Measurements from ENCODE around the gene ABO. TPM values are rescaled to one million over a fixed set of nuclear protein-coding genes. Genes with fewer than 3 reads are reported as not detected.
"Not testable (repeated sequence)": the region's sequence is repeated elsewhere in the genome, so short reads cannot be mapped to it uniquely, and the experiment has no call there.

The ABO gene
- total and polyA plus RNA-seq, 9 of the 15 experiments (the other 6 are each of a cell fraction or from before 2014, with no cell fraction given) = 5.0 to 21.9 (median 11.9) TPM

DNA sequence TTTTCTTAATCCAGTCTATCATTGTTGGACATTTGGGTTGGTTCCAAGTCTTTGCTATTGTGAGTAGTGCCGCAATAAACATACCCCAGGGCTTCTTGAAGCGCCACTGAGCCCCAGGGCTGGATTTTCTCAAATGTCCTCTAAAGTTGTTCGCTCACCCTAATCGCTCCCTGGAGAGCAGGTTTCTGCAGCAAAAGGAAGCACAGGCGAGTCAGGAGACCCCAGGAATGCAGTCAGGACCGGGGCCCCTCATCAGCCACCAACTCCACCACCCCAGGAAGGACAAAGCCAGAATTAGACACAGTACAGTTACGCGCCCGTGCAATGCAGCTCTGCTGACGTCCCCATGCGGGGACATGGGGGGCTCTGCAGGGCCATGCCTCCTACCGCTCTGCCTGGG lies 50.2 kb downstream of the ABO start (continued):
- TF ChIP-seq THAP12 (CRISPR knock-in tag; IDR thresholded peaks at IDR 0.05) = no peak
- no peak for TF ChIP-seq STAG1 (CRISPR knock-in tag; IDR thresholded peaks at IDR 0.05; ENCODE audit: borderline replicate concordance)
- TF ChIP-seq XRCC4 (IDR thresholded peaks at IDR 0.05; ENCODE audit: extremely low read depth, insufficient read depth, insufficient read length) = no peak
- TF ChIP-seq HDAC8 (tag; IDR thresholded peaks at IDR 0.05) = no peak
- no peak for TF ChIP-seq ZNF77 (CRISPR knock-in tag; IDR thresholded peaks at IDR 0.05)
- no peak for TF ChIP-seq CHCHD3 (CRISPR knock-in tag; IDR thresholded peaks at IDR 0.05)
- TF ChIP-seq, protein P1, sequence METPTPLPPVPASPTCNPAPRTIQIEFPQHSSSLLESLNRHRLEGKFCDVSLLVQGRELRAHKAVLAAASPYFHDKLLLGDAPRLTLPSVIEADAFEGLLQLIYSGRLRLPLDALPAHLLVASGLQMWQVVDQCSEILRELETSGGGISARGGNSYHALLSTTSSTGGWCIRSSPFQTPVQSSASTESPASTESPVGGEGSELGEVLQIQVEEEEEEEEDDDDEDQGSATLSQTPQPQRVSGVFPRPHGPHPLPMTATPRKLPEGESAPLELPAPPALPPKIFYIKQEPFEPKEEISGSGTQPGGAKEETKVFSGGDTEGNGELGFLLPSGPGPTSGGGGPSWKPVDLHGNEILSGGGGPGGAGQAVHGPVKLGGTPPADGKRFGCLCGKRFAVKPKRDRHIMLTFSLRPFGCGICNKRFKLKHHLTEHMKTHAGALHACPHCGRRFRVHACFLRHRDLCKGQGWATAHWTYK (CRISPR knock-in tag; IDR thresholded peaks at IDR 0.05) = no peak
- no peak for TF ChIP-seq FOSL1 (tag; conservative IDR thresholded peaks at IDR 0.05)
- TF ChIP-seq SMARCB1 (IDR thresholded peaks at IDR 0.05; ENCODE audit: insufficient read length, low read depth) = no peak
- no peak for TF ChIP-seq HEY1 (CRISPR knock-in tag; IDR thresholded peaks at IDR 0.05; ENCODE audit: borderline replicate concordance)
- no peak for TF ChIP-seq ETV5 (CRISPR knock-in tag; IDR thresholded peaks at IDR 0.05; ENCODE audit: low read depth)

GRCh38 chr9:133223159-133223756 lies 51.7 kb downstream of the ABO start:
- H3K4me2 ChIP-seq (ENCODE audit: insufficient read depth, low read length); H3K9me3 ChIP-seq (replicated peaks; ENCODE audit: control insufficient read depth, insufficient read depth, low read depth, low read length); H3K79me2 ChIP-seq (ENCODE audit: control insufficient read depth, insufficient read depth, low read length); H3K4me3 ChIP-seq; intact Hi-C loops (cut with micrococcal nuclease); POLR2A ChIA-PET; H3K27ac ChIP-seq (ENCODE audit: extremely low read depth, low read depth, low read length); BruUV-seq (replicated peaks); H2AFZ ChIP-seq (ENCODE audit: low read depth, low read length); H3K36me3 ChIP-seq (ENCODE audit: control insufficient read depth, insufficient read depth, low read length); H3K9ac ChIP-seq (ENCODE audit: insufficient read depth in 1 of 2, low read depth in 2 of 2, low read length in 2 of 2); H3K9me1 ChIP-seq (ENCODE audit: control insufficient read depth, insufficient read depth, low read length); H4K20me1 ChIP-seq (replicated peaks; ENCODE audit: control insufficient read depth, insufficient read depth, low read length); CTCF ChIA-PET (ENCODE audit: low intra/inter-chr PET ratio); in situ Hi-C loops (cut with MboI); FAIRE-seq: not testable (repeated sequence)
- 9% methylated on average over 12 of the region's 13 CpGs for WGBS (ENCODE audit: insufficient coverage, low coverage, missing lambda C conversion rate)
- Histone ChIP-seq H3K4me1 (replicated peaks in 1 of 2; ENCODE audit: control insufficient read depth in 2 of 2, insufficient read depth in 2 of 2, low read length in 2 of 2) (peaks cover 0 to 20% of the 10 kb centered on the region in 2 experiments; a peak in 2 of 5 replicates), H3K27me3 (ENCODE audit: control insufficient read depth in 2 of 2, insufficient read depth in 2 of 2, low read length in 2 of 2) (peaks cover 15 to 55% of the 10 kb centered on the region in 2 experiments; a peak in 4 of 5 replicates)
- ATAC-seq = peak; percentile 73
- peak in 1 of 4 experiments; percentile 32 for DNase-seq (ENCODE audit: extremely low read depth in 1 of 4, low spot score in 3 of 4)

- H3K9ac ChIP-seq (ENCODE audit: insufficient read depth in 1 of 2, low read depth in 2 of 2, low read length in 2 of 2); H3K4me2 ChIP-seq (ENCODE audit: insufficient read depth, low read length); DNase-seq (ENCODE audit: extremely low read depth in 1 of 4, low spot score in 3 of 4); intact Hi-C loops (cut with micrococcal nuclease); BruUV-seq (replicated peaks); in situ Hi-C loops (cut with MboI); ATAC-seq; H3K27ac ChIP-seq (ENCODE audit: extremely low read depth, low read depth, low read length); H4K20me1 ChIP-seq (replicated peaks; ENCODE audit: control insufficient read depth, insufficient read depth, low read length); FAIRE-seq; H3K9me1 ChIP-seq (ENCODE audit: control insufficient read depth, insufficient read depth, low read length); H3K36me3 ChIP-seq (ENCODE audit: control insufficient read depth, insufficient read depth, low read length); CTCF ChIA-PET (ENCODE audit: low intra/inter-chr PET ratio); H2AFZ ChIP-seq (ENCODE audit: low read depth, low read length); H3K79me2 ChIP-seq (ENCODE audit: control insufficient read depth, insufficient read depth, low read length); H3K9me3 ChIP-seq (replicated peaks; ENCODE audit: control insufficient read depth, insufficient read depth, low read depth, low read length); POLR2A ChIA-PET; H3K4me3 ChIP-seq: not testable (repeated sequence)
- WGBS (ENCODE audit: insufficient coverage, low coverage, missing lambda C conversion rate) = 20% methylated on average over 12 of the region's 12 CpGs
- Histone ChIP-seq H3K4me1 (replicated peaks in 1 of 2; ENCODE audit: control insufficient read depth in 2 of 2, insufficient read depth in 2 of 2, low read length in 2 of 2) (peaks cover 0 to 16% of the 10 kb centered on the region in 2 experiments; a peak in 2 of 5 replicates), H3K27me3 (ENCODE audit: control insufficient read depth in 2 of 2, insufficient read depth in 2 of 2, low read length in 2 of 2) (peaks cover 15 to 59% of the 10 kb centered on the region in 2 experiments; a peak in 4 of 5 replicates)
These were observed 53.0 kb downstream of the ABO start for GRCh38 chr9:133221994-133222393.

All from K562 (cell line).